GM19240 (cell line): ENCODE results near the gene DOK3.
"Not testable (repeated sequence)": the region's sequence is repeated elsewhere in the genome, so short reads cannot be mapped to it uniquely, and the experiment has no call there.

Experiments
- DNase-seq: peaks from one replicate; pipeline ENCODE4 v3.0.0; 2011; ENCODE audit warnings: low spot score; ENCODE audit not compliant: insufficient read length

Gene DOK3

DNA sequence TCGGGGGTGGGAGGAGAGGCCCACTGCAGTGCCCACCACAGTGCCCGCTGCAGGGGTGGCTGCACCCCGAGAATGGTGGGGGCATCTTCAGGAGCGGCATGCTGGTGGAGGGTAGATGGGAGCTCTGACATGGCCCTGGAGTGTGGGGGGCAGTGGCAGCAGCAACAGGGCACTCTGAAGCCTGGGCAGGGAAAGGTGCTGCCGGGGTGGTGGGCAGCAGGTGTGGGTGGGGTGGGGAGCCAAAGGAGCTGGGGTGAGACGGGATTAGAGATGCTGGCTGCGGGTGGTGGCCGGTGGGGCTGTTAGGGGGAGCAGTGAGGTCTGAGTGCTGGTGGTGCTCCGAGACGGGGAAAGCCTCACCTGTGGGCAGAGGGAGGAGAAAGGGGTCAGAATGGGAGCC is 26.8 kb upstream of the DOK3 start:
- no peak for DNase-seq

DNA sequence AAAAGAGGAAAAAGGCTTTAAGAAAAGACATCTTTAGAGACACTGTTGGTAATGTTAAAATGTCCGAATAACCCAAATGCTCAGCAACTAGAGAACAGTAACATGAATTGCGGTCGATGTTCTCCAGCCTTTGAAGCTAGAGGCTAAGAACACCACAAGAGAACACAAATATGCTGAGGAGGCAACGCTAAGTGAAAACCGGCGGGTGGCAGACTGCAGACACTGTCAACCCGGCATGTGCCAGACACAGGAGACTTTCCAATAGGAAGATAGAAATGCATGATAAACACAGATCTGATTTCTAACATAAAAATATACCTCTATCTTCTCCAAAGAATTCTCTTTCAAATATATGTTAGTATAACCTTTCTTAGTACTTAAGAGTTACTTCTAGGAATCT is 25.5 kb upstream of the DOK3 start:
- no peak for DNase-seq

DNA sequence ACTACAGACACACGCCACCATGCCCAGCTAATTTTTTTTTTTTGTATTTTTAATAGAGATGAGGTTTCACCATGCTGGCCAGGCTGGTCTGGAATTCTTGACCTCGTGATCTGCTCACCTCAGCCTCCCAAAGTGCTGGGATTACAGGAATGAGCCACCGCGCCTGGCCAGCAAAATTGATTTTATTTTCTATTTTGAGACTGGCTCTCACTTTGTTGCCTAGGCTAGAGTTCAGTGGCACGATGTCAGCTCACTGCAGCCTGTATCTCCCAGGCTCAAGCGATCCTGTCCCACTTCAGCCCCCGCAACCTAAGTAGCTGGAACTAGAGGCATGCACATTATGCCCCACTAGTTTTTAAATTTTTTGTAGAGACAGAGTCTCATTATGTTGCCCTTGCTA is 24.8 kb upstream of the DOK3 start:
- not testable (repeated sequence) for DNase-seq

DNA sequence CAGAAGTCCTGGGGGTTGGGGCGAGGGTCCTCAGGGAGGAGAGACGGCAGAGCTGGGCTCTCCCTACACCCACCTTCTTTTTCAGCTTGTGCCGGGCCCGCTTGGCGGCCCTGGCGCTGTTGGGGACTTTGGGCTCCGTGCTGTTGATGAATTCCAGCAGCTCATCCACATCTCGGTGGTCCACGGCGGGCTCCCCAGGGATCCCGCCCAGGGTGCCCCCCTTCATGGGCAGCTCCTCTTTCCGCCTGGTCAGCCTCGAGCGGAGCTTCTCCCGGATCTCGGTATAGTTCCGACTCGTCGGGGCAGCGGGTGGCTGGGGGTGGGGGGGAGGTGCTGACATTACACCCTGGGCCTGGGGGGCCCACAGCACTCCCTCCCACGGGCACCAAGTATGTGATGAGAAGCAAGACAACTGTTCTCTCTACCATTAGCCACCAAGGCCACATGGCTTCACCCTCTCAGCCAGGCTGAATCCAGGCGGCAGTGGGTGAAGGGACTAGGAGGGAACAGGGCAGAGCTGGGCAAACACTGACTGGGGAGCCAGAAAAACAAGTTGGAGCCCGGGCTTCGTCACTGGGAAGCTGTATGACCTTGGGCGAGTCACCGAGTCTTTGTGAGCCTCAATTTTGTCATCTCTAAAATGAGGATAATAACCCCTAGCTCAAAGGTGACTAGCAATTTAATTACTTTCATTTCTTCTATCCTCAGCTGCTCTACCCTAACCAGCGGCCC is 21.7 kb upstream of the DOK3 start:
- no peak for DNase-seq

DNA sequence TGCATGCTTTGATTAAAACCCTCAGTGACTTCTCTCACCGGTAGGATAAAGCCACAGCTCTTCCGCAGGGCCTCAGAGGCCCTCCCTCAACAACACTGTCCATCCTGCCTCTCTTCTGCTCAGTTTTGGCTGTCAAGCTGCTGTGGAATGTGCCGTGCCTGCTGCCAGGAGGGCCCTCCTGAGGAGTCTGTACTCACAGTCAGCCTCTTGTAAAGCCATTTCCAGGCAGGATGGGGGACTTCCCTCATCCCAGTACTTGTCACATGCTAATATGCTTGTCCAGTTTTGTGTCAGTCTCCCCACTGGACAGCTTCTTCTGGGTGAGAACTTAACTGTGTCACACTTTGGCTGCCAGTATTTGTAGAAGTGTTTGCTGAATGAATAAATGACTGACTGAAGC is 21.0 kb upstream of the DOK3 start:
- no peak for DNase-seq

DNA sequence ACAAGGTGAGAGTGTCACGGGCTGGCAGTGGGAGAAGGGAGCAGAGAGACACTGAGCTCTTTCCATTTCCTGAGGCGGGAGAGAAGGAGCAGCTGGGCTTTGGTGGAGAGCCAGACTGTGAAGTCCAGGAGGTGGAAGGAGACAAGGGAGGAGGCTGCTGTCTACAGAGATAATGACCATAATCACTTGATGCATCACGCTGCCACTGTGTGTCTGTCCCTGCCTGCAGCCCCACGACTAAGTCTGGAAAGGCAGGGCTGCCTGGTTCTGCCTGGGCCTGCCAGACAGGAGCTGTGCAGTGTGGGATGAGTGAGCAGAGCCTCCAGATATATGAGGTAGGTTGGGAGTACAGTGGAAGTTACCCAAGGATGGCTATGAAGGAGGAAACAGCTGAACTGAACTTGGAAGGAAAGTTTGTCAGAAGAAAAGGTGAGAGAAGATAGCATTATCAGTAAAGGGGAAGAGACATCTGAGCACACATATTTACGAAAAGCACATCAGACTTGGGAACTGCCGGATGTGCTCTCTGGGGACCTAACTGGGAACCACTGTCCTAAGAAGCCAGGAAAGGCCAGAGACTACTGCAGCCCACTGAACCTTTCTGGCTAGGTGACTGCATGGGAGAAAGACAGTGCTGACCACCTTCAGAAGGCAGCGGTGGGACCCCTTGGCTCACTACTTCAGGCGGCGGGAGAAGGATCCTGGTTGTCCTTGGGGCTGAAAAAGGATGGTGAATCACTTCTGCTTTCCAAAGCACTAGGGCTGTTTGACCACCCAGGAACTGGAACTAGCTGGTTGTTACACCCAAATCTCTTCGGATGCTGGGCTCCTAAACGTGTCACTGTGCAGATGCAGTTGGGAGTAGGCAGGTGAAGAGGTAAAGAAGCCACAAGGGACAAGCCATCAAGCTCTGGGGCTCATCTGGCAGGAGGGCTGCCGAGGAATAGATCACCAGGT is 19.9 kb upstream of the DOK3 start:
- no peak for DNase-seq

DNA sequence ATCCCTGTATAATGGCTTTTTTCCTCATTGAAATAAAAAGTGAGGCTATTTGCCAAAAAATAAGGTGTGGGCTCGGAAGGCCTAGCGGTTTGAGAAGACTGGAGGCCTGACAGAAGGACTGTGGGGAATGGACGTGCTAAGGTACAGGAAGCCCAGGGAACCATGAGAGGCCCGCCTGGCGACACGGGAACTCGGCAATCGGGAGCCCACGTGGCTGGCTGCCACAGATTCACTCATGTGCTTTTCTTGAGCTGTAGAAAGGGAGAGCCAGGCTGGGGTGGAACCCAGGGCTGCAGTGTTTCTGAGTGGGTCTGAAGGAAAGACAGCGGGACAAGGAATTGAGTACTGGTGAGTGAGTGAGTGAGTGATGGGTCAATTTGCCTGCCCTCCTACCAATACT is 19.0 kb upstream of the DOK3 start:
- DNase-seq, result no peak

DNA sequence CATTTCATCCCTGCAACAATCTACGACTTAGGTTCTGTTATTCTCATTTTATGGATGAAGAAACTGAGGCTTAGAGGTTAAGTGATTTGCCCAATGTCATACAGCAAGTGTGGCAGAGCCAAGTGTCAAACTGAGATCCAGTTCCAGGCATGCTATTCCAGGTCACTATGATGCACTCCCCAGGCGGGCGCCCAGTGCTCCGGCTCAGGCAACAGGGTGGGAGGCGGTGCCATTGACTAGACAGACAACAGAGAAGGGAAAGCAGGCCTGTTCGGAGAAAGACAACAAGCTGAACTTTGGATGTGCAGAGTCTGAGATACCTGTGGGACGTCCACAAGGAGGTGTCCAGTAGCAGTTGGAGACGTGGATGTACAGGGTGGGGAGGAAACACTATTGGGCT is 18.0 kb upstream of the DOK3 start:
- no peak for DNase-seq

DNA sequence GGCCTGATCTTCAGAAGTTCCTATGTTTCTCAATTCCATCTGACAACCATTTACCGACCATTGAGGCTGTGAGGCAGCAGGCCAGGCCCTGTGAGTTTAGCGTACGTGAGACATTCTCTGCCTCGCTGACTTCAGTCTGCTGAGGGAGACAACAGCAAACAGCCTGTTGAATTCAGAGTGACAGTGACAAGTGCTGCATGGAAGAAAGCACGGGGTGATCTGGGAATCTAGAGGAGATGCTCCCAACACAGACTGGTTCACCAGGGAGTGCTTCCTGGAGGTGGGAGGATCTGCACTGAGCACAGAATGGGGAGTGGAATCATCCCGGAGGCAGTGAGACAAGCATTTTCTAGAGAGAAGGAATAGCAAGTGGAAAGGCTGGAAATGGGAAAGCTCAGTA is 17.2 kb upstream of the DOK3 start:
- no peak for DNase-seq

DNA sequence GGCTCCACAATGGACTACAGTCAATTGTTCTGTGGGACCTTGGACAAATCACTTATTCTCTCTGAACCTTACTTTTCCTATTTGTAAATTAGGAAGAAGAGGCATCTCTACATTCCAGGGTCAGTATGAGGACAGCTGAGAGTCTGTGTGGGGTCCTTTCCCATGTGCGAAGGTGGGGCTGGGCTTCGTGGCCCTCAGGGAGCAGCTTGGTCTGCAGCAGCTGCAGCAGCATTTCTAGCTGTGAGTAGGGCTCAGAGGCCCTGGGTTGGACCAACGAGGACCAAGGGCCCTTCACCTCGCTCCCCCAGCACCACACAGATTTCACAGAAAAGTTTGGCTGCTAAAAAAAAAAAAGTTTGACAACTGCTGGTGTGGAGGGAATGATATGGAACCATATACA is 16.6 kb upstream of the DOK3 start:
- DNase-seq, result no peak

DNA sequence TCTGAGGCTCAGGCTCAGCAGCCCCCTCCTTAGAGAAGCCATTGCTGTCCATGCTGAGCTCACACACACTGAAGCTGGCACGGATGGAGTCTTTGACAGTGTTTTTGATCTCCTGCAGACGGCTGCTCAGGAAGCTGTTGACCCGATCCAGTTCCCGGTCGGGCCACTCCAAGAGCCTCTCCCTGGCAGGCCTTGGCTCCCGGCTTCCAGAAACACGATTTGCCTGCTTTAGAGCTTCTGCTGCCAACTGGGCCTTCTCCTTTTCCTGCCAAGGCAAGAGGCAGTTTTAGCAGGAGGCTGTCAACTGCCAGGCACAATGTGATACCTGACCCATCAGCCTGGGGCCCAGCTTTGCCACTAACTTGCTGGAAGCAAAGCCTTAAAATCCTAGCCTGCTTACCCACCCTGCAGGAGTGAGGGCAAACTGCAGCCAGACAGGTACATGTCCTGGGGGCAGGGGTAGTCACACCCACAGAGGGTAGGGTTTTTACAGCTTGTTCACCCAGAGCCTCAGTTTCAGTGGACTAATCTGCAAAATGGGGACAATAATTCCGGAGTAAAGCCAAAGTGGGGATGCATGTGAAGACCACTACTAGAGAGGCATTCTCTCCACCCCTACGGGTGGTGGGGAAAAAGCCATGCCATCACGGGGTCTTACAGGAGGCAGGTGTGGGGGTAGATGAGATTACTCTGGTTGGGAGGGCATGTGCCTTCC is 15.5 kb upstream of the DOK3 start:
- DNase-seq, result no peak

DNA sequence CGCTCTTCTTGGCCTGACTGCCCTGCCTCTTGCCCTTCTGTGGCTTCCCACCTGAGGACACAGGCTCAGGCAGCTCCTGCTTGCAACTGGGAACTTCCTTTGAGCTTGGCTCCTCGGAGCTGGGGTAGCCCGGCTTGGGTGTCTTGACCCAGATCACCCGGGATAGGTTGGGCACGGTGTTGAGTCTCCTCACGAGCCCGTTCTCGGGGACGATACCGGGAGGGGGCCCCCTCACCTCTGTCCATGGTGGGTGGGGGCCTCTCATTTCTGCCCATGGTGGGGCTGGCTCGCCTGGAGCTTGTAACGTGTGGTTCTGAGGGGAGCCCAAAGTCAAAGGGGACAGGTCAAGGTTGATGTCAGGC is 14.9 kb upstream of the DOK3 start:
- DNase-seq, result no peak

DNA sequence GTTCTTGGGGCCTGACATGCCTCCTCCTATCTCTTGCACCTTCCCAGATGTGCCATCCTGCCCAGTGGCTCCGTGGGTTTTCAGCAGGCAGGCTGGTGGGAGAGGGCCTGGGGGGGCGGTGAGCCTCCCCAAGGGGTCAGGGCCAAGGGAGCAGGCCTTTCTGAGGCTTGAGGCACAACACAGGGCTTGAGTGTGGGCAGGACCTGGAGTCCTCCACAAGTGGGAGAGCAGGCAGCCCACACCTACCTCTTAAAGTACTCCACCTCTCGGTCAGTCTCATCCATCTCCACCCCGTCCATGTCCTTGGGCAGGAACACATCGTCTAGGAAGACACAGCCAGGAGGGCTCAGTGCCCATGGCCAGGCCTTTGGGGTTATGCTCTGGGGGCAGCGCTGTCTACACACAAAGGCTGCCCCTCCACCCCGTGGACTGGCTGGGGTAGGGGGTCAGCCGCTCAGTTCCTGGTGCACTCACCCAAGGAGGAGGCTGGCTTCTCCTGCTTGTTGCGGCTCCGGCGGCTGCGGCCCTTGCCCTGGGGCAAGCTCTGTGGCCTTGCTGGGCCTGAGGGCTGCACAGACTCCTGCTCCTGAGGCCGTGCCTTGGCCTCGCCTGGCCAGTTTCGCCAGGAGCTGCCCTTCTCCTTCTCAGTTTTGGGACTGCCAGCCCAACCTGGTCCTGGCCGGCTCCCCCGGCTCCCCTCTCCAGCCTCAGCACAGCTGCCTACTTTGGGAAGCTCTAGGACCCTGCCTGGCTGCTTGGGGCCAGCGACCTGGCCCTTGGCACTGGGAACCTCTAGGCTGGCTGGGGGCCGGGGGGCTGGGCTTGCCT is 14.3 kb upstream of the DOK3 start:
- no peak for DNase-seq

DNA sequence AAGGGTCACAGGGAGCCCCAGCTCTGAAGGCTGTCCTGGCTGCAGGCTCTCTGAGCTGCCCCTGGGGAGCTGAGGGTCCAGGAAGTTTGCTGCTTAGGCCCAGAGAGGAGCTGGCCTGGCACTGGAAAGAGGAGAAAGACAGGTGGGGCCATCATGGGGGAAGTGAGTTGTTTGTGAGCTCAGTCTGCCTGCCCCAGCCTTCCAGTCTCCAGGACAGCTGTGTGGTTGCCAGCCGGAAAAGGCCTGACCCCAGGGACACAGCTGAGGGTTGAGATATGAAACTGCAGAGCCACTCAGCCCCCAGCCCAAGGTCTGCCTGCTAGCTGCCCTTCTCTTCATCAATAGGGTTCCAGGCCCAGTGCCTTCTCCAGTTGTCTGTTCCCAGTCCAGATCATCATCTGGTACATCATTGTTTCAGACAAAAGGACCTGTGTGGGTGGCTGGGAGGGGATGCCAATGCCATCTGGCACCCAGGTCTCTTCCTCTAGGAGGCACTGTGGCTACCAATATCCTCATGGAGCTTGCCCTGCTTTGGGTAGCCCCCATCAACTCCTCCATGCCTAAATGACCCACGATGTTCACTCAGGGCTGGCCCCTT is 11.4 kb upstream of the DOK3 start:
- DNase-seq, result no peak

DNA sequence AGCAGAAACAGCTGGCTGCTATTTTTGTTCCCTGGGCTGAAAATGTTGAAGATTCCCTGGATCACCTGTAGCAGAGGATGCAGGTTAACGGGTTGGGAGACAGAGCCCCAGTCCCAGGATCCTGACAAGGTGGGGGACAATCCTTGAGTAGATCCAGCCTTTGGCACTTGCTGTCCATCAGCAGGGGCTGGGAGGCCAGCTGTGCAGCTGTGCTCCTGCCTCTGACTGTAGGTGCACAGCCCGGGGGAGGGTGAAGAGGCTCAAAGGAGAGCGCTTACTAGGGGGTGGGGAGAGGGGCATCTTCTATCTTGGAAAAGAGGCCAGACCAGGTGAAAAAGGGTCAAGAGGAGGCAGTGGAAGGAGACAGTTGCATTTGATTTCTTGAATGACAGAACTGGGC is 10.6 kb upstream of the DOK3 start:
- DNase-seq, result no peak

DNA sequence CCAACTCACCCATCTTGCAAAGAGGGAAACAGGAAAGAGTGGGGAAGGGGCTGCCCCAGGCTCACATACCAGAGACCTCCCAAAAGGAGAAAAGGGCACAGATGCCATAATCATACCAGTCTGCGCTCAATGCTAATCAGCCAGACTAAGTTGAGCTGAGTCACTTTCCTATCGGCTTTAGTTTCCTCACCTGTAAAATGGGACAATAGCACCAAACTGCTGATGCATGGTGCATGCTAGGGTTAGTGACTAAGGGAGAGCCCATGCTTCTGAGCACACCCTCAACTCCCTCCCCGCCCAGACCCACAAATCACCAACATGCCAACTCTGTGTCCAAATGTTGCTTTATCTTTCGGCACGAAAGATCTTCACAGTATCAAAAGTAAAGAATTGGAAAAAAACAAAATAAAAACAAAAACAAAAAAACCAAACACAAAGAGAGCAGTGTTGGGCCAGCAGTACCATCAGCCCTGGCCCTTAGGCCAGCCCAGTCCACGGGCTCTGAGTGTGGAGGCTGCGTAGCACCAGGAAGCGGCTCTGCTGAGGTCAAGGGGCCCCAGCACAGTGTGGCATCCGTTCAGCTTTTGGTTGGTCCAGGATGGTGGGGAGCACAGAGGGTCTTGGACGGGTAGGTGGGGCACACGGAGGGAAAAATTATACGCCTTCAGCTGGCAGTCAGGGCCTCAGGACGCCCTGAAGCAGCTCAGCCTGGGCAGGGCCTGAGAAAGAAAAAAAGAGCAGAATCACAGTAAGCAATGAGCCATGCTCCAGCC is 10.0 kb upstream of the DOK3 start:
- DNase-seq, result no peak

DNA sequence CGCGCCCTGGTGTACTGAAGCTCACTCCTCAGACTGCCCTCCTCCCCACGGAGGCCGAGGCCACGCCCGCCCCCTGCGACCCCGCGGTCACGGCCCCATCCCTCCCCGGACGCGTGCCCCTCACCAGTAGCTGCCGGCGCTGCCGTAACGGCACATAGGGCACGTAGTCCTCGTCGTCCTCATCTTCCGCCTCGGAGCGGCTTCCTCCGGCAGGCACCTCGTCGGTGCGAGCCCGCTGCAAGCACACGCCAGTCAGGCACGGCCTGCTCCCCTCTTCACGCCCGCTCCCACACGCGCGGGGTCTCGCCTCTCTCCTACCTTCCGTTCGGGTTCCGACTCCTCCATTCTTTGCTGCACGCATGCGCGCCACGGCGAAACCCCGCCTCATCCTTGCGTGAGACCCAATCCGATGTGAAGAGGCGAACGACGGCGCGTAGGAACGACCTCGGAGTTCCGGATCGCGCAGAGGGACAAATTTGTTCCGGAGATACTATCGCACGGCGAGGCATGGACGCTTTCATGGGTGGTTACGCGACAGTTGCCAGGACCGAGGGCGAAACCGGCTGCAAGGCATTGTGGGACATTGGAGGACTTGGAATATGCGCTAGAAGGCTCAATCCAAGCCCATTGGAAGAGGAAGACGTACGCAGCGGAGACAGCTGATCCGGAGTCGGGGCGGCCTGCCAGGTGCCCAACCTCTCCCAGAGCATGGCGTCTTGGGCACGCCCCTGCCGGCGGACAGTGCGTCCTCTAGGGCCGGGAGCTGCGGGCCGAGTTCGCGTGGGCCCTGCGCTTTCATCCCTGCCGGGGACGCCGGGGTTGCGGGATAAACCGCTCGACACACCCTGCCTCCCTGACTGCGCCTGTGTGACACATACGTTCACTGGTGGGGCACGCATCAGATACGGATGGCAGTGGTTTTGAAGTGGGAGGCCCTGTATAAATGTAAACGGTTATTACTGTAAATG is 7.3 kb upstream of the DOK3 start, which contains the start of gene DDX41:
Gene DDX41, minus strand, starts transcription at position 361 of the 968 bp plus-strand sequence. Its CDS starts 16 bp downstream, at position 345.
- DNase-seq, result peak; percentile 100

DNA sequence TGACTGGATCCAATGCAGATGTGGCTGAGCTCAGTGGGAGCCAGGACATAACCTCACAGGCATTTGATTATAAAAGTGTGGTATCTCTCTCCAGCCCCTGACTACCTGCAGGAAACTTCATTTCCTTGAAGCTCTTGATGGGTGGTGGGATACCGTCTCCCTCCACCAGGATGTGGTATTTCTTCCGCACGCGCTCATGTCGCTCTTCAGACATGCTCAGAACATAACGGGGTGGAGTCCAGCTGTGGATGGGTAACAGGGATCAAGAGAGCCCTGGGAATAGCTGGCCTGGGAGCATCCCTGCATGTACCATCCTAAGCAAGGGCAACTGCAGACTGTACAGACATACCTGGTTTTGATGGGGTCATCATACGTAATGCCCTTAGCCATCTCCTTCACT is 6.0 kb upstream of the DOK3 start:
- no peak for DNase-seq

DNA sequence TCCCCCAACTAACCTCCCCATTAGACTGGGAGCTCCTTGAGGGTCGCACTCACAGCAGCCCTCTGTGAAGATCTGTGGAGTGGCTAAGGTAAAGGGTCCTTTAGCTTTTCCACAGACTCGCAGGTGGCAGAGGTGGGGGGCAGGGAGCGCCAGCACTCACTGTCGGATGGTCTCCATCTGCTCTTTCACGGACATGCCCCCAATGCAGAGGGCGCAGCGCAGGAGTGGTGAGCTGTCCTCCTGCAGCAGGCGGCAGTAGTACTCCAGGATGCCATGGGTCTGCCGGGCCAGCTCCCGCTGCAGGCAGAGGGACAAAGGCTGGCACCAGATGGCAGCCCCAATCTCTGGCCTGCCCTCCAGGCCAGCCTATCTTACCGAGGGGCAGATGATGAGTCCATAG is 4.9 kb upstream of the DOK3 start:
- DNase-seq, result no peak
